Activated CD8-positive, alpha-beta T cell treated with anti-CD3 and anti-CD28 coated beads for 36 hours (primary cell): ENCODE measurements around the gene ASS1. TPM values are rescaled to one million over a fixed set of nuclear protein-coding genes. Genes with fewer than 3 reads are reported as not detected.

ENCODE experiments used
- ATAC-seq: fragments of 200-7000 bp; cut with Tn5 transposase; one replicate; pipeline ENCODE4 v1.10.0; 2021; ENCODE audit warnings: mild to moderate bottlenecking, moderate library complexity
- CTCF ChIA-PET: fragments of 350-600 bp; sonication (Branson Sonifier 250); formaldehyde crosslinking; loops from one replicate; lab custom pipeline; 2021; ENCODE audit warnings: antibody characterized with exemption; lab: Charles Lee
- POLR2A ChIA-PET: fragments of 350-600 bp; sonication (Branson Sonifier 250); formaldehyde crosslinking; loops from one replicate; lab custom pipeline; 2021; ENCODE audit warnings: antibody characterized with exemption; lab: Charles Lee
- DNase-seq: peaks from one replicate; pipeline ENCODE4 v3.0.0-alpha.2; 2020
- H3K27ac Mint-ChIP-seq: one replicate; pipeline ENCODE4 v1.8.0; 2021; ENCODE audit warnings: mild to moderate bottlenecking, mixed read lengths
- H3K27me3 Mint-ChIP-seq: one replicate; pipeline ENCODE4 v1.8.0; 2021; ENCODE audit warnings: mixed read lengths
- H3K36me3 Mint-ChIP-seq: one replicate; pipeline ENCODE4 v1.8.0; 2021; ENCODE audit warnings: low read depth, mixed read lengths
- H3K4me1 Mint-ChIP-seq: one replicate; pipeline ENCODE4 v1.8.0; 2021; ENCODE audit warnings: low read depth, mixed read lengths
- H3K4me3 Mint-ChIP-seq: one replicate; pipeline ENCODE4 v1.8.0; 2021; ENCODE audit warnings: mild to moderate bottlenecking, moderate library complexity, mixed read lengths
- H3K9me3 Mint-ChIP-seq: one replicate; pipeline ENCODE4 v1.8.0; 2021; ENCODE audit warnings: mixed read lengths
- intact Hi-C: fragments of 100-400 bp; cut with micrococcal nuclease; formaldehyde crosslinking; loops from one replicate; pipeline ENCODE4 v1.10.0; 2022
- total RNA-seq, 2 experiments: library from RNA; stranded (reverse); gene quantifications; one replicate each; pipeline ENCODE4 v1.2.3, GENCODE V29; 2021
- TF ChIP-seq, protein P1 (sequence below): fragments of 200-600 bp; IDR thresholded peaks from one replicate; pipeline ENCODE4 v1.8.0; 2022; ENCODE audit warnings: antibody characterized with exemption, mild to moderate bottlenecking

Gene ASS1
- total RNA-seq, 2 experiments from 2014 or later, result 9.8 to 11.5 TPM

DNA sequence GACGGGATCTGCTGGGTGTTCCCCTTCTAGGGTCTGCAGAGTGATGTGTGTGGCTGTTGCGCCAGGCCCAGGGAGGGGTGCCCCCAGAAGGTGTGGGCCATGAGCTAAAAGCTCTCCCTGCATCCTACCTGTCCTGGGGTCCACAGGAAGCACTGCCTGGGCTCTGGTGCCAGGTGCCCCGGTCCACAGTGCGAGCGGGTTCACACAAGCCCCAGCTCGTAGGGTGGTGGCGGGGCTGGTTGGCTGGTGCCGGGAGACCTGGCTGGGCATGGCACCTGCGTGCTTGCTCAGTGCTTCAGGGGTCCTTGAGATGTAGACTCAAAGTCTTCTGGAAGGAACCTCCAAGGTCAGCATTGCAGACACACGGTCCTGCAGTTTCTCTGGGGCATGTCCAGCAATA, 25.5 kb downstream of the ASS1 start:
- H3K27ac Mint-ChIP-seq, result no peak overlapping the region
- ChIA-PET CTCF (no interaction called here), POLR2A (no interaction called here)
- DNase-seq (no peak), ATAC-seq (no peak)
- H3K4me3 Mint-ChIP-seq, result no peak overlapping the region
- TF ChIP-seq, protein P1, sequence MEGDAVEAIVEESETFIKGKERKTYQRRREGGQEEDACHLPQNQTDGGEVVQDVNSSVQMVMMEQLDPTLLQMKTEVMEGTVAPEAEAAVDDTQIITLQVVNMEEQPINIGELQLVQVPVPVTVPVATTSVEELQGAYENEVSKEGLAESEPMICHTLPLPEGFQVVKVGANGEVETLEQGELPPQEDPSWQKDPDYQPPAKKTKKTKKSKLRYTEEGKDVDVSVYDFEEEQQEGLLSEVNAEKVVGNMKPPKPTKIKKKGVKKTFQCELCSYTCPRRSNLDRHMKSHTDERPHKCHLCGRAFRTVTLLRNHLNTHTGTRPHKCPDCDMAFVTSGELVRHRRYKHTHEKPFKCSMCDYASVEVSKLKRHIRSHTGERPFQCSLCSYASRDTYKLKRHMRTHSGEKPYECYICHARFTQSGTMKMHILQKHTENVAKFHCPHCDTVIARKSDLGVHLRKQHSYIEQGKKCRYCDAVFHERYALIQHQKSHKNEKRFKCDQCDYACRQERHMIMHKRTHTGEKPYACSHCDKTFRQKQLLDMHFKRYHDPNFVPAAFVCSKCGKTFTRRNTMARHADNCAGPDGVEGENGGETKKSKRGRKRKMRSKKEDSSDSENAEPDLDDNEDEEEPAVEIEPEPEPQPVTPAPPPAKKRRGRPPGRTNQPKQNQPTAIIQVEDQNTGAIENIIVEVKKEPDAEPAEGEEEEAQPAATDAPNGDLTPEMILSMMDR, result no peak
- peaks cover 30% of the 10 kb centered on the region for H3K27me3 Mint-ChIP-seq
- no peaks in the 10 kb centered on the region for H3K36me3 Mint-ChIP-seq
- intact Hi-C loops, result no loop called here
- H3K9me3 Mint-ChIP-seq, result no peaks in the 10 kb centered on the region
- no peaks in the 10 kb centered on the region for H3K4me1 Mint-ChIP-seq

- DNase-seq (no peak), ATAC-seq (no peak)
- ChIA-PET CTCF (no interaction called here), POLR2A (interaction anchor here (0.5 to 0.7 kb wide), 2 partner anchors 134 to 154 kb away, joined by 3 read pairs; no protein-coding TSS in a partner anchor)
- no peaks in the 10 kb centered on the region for H3K36me3 Mint-ChIP-seq
- H3K4me3 Mint-ChIP-seq, result no peak overlapping the region
- intact Hi-C loops, result no loop called here
- H3K27ac Mint-ChIP-seq, result no peak overlapping the region
- peaks cover 30% of the 10 kb centered on the region for H3K27me3 Mint-ChIP-seq
- no peaks in the 10 kb centered on the region for H3K9me3 Mint-ChIP-seq
- TF ChIP-seq, protein P1, result no peak
- no peaks in the 10 kb centered on the region for H3K4me1 Mint-ChIP-seq
Observed at GRCh38 chr9:130470950-130471349, 26.2 kb downstream of the ASS1 start.

GRCh38 chr9:130471411-130472183, 26.8 kb downstream of the ASS1 start:
- ATAC-seq, result no peak
- Mint-ChIP-seq H3K4me1 (no peaks in the 10 kb centered on the region), H3K36me3 (no peaks in the 10 kb centered on the region), H3K27me3 (peaks cover 30% of the 10 kb centered on the region), H3K27ac (no peak overlapping the region), H3K9me3 (no peaks in the 10 kb centered on the region), H3K4me3 (no peak overlapping the region)
- intact Hi-C loops, result no loop called here
- CTCF ChIA-PET, result no interaction called here
- TF ChIP-seq, protein P1, result no peak
- POLR2A ChIA-PET, result interaction anchor here (0.5 to 0.7 kb wide), 2 partner anchors 133 to 154 kb away, joined by 3 read pairs; no protein-coding TSS in a partner anchor
- no peak for DNase-seq

DNA sequence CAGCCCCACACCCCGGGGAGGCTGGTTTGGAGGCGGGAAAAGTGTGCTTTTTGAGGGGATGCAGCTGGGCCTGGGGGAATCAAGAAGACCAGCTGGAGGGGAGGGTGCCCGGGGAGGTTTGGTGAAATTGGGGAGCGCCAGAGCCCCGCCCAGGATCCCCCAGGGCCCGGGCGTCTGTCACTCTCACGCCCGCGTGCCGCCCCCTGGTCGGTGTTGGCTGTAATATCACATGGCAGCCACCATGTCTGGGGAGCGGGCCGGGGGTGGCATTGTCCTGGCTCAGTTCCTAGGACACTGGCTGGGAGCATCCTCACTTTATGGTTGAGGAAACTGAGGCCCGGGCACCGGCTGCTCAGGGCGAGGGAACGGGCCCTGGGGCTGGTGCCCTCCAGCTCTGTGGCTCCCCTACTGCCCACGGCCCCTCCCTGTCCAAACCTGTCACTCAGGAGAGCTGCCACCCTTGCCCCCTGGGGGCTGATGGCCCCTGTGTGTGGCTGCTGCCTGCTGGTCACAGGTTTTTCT, 27.5 kb downstream of the ASS1 start:
- no peaks in the 10 kb centered on the region for H3K36me3 Mint-ChIP-seq
- ChIA-PET CTCF (no interaction called here), POLR2A (no interaction called here)
- H3K4me3 Mint-ChIP-seq, result no peak overlapping the region
- H3K4me1 Mint-ChIP-seq, result no peaks in the 10 kb centered on the region
- peaks cover 27% of the 10 kb centered on the region for H3K27me3 Mint-ChIP-seq
- ATAC-seq (no peak), DNase-seq (no peak)
- TF ChIP-seq, protein P1, result no peak
- no peaks in the 10 kb centered on the region for H3K9me3 Mint-ChIP-seq
- intact Hi-C loops, result no loop called here
- H3K27ac Mint-ChIP-seq, result no peak overlapping the region

GRCh38 chr9:130473009-130473408, 28.2 kb downstream of the ASS1 start:
- ATAC-seq (no peak), DNase-seq (no peak)
- H3K4me1 Mint-ChIP-seq, result no peaks in the 10 kb centered on the region
- TF ChIP-seq, protein P1, result no peak
- H3K27me3 Mint-ChIP-seq, result peaks cover 20% of the 10 kb centered on the region
- POLR2A ChIA-PET, result no interaction called here
- H3K27ac Mint-ChIP-seq, result no peak overlapping the region
- no peaks in the 10 kb centered on the region for H3K9me3 Mint-ChIP-seq
- CTCF ChIA-PET, result no interaction called here
- H3K36me3 Mint-ChIP-seq, result no peaks in the 10 kb centered on the region
- intact Hi-C loops, result no loop called here
- no peak overlapping the region for H3K4me3 Mint-ChIP-seq
